Measurements from ENCODE around the gene ZNF579. TPM values are rescaled to one million over a fixed set of nuclear protein-coding genes. Genes with fewer than 3 reads are reported as not detected.
"Not testable (repeated sequence)": the region's sequence is repeated elsewhere in the genome, so short reads cannot be mapped to it uniquely, and the experiment has no call there.

ZNF579 gene
- total RNA-seq, 4 donors from 2014 or later, result 2.0 to 5.6 (median 2.9) TPM

DNA sequence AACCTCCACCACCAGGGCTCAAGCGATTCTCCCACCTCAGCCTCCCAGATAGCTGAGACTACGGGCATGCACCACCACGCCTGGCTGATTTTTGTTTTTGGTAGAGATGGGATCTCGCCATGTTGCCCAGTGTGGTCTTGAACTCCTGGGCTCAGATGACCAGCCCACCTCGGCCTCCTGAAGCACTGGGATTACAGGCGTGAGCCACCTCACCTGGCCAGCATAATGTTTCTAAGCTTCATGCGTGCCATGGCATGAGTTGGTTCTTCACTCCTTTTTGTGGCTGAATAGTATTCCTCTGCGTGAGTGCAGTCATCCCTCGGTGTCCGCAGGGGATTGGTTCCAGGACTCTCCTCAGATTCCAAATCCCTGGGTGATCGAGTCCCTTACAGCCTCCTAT is 4.2 kb upstream of the ZNF579 start:
- in situ Hi-C loops (cut with MboI; ENCODE audit: low pct_ligation_motif_present in 1 of 4, low pct_unique_long_range_greater_than_20kb in 1 of 4, low sequenced_read_pairs in 3 of 4), result no loop called here
- intact Hi-C loops (cut with DNase I; ENCODE audit: low total_unique reads), result loop anchor here (10.0 kb wide), 1 partner anchor 70 kb away; no protein-coding TSS in a partner anchor
- H3K36me3 ChIP-seq, result no peaks in the 10 kb centered on the region
- no peak overlapping the region for H3K27ac ChIP-seq
- peaks cover 5% of the 10 kb centered on the region for H3K27me3 ChIP-seq
- no peak overlapping the region for H3K4me3 ChIP-seq
- 60 to 87% methylated on average over 1 to 11 of the region's 11 CpGs for WGBS, 2 donors (ENCODE audit: low coverage in 1 of 2)
- peaks cover 8 to 45% (median 37%) of the 10 kb centered on the region in 4 donors for H3K4me1 ChIP-seq
- TF ChIP-seq EP300 (IDR thresholded peaks at IDR 0.05; ENCODE audit: low read depth) (no peak), POLR2AphosphoS5 (IDR thresholded peaks at IDR 0.05) (no peak), POLR2A (IDR thresholded peaks at IDR 0.05) (no peak)
- TF ChIP-seq, protein P1, sequence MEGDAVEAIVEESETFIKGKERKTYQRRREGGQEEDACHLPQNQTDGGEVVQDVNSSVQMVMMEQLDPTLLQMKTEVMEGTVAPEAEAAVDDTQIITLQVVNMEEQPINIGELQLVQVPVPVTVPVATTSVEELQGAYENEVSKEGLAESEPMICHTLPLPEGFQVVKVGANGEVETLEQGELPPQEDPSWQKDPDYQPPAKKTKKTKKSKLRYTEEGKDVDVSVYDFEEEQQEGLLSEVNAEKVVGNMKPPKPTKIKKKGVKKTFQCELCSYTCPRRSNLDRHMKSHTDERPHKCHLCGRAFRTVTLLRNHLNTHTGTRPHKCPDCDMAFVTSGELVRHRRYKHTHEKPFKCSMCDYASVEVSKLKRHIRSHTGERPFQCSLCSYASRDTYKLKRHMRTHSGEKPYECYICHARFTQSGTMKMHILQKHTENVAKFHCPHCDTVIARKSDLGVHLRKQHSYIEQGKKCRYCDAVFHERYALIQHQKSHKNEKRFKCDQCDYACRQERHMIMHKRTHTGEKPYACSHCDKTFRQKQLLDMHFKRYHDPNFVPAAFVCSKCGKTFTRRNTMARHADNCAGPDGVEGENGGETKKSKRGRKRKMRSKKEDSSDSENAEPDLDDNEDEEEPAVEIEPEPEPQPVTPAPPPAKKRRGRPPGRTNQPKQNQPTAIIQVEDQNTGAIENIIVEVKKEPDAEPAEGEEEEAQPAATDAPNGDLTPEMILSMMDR (IDR thresholded peaks at IDR 0.05), result no peak
- DNase-seq, result no peak
- no peaks in the 10 kb centered on the region for H3K9me3 ChIP-seq

DNA sequence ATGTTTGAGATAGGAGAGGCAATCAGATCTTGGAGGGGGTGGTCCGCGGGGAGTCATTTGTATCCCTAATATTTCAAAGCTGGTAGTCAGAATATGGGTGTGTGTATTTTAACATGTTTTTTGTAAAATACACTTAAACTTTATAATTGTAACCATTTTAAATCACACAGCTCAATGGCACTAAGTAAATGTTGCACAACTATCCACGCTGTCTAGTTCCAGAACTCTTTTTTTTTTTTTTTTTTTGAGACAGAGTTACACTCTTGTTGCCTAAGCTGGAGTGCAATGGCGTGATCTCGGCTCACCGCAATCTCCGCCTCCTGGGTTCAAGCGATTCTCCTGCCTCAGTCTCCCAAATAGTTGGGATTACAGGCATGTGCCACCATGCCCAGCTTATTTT is 3.2 kb upstream of the ZNF579 start:
- H3K4me3 ChIP-seq; DNase-seq; in situ Hi-C loops (cut with MboI; ENCODE audit: low pct_ligation_motif_present in 1 of 4, low pct_unique_long_range_greater_than_20kb in 1 of 4, low sequenced_read_pairs in 3 of 4); H3K36me3 ChIP-seq; H3K27me3 ChIP-seq; H3K9me3 ChIP-seq; H3K27ac ChIP-seq: not testable (repeated sequence)
- WGBS, 2 donors (ENCODE audit: low coverage in 1 of 2), result 87 to 90% methylated on average over 7 to 8 of the region's 8 CpGs
- peaks cover 8 to 50% (median 41%) of the 10 kb centered on the region in 4 donors for H3K4me1 ChIP-seq
- intact Hi-C loops (cut with DNase I; ENCODE audit: low total_unique reads), result loop anchor here (10.0 kb wide), 1 partner anchor 69 kb away; no protein-coding TSS in a partner anchor

DNA sequence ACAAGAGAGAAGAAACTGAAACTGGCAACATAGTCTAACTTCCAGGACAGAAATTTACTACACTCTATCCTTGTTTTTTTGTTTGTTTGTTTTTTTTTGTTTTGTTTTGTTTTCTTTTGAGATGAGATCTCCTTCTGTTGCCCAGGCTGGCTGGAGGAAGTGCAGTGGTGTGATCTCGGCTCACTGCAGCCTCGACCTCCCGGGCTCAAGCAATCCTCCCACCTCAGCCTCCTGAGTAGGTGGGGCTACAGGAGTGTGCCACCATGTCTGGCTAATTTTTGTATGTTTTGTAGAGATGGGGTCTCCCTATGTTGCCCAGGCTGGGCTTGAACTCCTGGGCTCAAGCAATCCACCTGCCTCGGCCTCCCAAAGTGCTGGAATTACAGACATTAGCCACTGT is 1.6 kb upstream of the ZNF579 start:
- intact Hi-C loops (cut with DNase I; ENCODE audit: low total_unique reads), result loop anchor here (10.0 kb wide), 1 partner anchor 67 kb away; no protein-coding TSS in a partner anchor
- H3K4me1 ChIP-seq, result peaks cover 8 to 44% (median 36%) of the 10 kb centered on the region in 4 donors
- H3K9me3 ChIP-seq; H3K4me3 ChIP-seq; H3K27ac ChIP-seq; H3K27me3 ChIP-seq; H3K36me3 ChIP-seq; in situ Hi-C loops (cut with MboI; ENCODE audit: low pct_ligation_motif_present in 1 of 4, low pct_unique_long_range_greater_than_20kb in 1 of 4, low sequenced_read_pairs in 3 of 4); DNase-seq: not testable (repeated sequence)
- 60 to 67% methylated on average over 1 to 4 of the region's 4 CpGs for WGBS, 2 donors (ENCODE audit: low coverage in 1 of 2)

DNA sequence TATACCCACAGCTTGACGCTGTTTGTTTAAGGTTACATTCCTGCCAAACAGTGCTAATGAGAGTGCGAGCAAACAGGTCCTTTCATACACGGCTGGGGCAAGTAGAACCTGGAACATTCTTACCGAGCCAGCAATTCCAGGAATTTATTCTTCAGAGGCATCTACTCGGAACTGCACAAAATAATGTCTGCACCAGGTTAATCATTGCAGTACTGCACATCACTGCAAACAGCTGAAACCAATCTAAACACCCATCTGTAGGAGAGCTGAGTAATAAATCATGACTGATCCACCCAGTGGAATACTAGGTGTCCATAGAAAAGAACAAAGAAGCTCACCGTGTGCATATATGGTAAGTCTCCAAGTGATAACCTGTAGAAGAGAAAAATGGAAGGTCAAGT is 1.2 kb upstream of the ZNF579 start:
- in situ Hi-C loops (cut with MboI; ENCODE audit: low pct_ligation_motif_present in 1 of 4, low pct_unique_long_range_greater_than_20kb in 1 of 4, low sequenced_read_pairs in 3 of 4), result no loop called here
- Histone ChIP-seq H3K4me1 (peaks cover 6 to 40% (median 32%) of the 10 kb centered on the region in 4 donors), H3K27ac (no peak overlapping the region), H3K36me3 (peaks cover 0 to 6% (median 0%) of the 10 kb centered on the region in 4 donors), H3K27me3 (peaks cover 5% of the 10 kb centered on the region), H3K4me3 (no peak overlapping the region), H3K9me3 (no peaks in the 10 kb centered on the region)
- WGBS, 2 donors (ENCODE audit: low coverage in 1 of 2), result 14 to 19% methylated on average over 2 to 6 of the region's 6 CpGs
- intact Hi-C loops (cut with DNase I; ENCODE audit: low total_unique reads), result loop anchor here (2.0 to 10.0 kb wide), 2 partner anchors 61 to 67 kb away; partner anchors contain the start of gene ZNF581
- DNase-seq, result no peak
- TF ChIP-seq, protein P1 (IDR thresholded peaks at IDR 0.05), result no peak
- TF ChIP-seq POLR2AphosphoS5 (IDR thresholded peaks at IDR 0.05) (no peak), POLR2A (IDR thresholded peaks at IDR 0.05) (no peak), EP300 (IDR thresholded peaks at IDR 0.05; ENCODE audit: low read depth) (no peak)

DNA sequence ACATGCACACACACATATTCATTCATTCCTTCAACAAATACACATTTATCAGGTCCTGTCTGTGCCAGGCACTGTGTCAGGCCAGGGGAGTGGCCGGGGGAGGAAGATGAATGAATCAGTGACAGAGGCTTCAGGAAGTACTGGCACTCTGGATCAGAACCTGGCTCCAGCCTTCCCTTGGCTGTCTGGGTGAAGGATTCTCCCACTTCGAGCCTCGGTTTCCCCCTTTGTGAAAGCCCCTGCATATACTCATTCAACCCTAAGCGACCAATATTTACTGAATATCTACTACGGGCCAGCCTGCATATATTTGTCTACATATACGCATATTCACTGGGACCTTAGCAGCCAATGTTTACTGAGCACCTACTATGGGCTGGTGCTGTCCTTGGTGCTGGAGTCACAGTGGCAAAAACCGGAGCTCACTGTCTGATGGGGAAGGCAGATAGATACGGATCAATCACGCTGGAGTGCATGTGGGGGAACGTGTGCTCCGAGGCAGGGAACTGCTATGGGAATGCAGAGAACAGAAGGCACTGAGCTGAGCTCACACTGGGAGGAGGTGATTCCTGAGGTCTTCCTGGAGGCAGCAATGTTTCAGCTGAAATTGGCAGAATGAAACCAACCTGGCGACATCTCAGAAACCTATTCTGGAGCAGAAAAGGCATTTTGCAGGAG is 636 bp upstream of the ZNF579 start:
- Histone ChIP-seq H3K36me3 (peaks cover 0 to 6% (median 0%) of the 10 kb centered on the region in 4 donors), H3K9me3 (no peaks in the 10 kb centered on the region), H3K4me3 (peak overlapping the region; percentile 71 to 95 (median 86)), H3K4me1 (peaks cover 4 to 34% (median 27%) of the 10 kb centered on the region in 4 donors), H3K27ac (peak overlapping the region; percentile 86 to 94 (median 90)), H3K27me3 (peaks cover 5% of the 10 kb centered on the region)
- DNase-seq, result no peak
- WGBS, 2 donors (ENCODE audit: low coverage in 1 of 2), result 31 to 33% methylated on average over 3 to 12 of the region's 12 CpGs
- in situ Hi-C loops (cut with MboI; ENCODE audit: low pct_ligation_motif_present in 1 of 4, low pct_unique_long_range_greater_than_20kb in 1 of 4, low sequenced_read_pairs in 3 of 4), result no loop called here
- TF ChIP-seq POLR2AphosphoS5 (IDR thresholded peaks at IDR 0.05) (no peak), POLR2A (IDR thresholded peaks at IDR 0.05) (no peak), EP300 (IDR thresholded peaks at IDR 0.05; ENCODE audit: low read depth) (no peak)
- TF ChIP-seq, protein P1 (IDR thresholded peaks at IDR 0.05), result no peak
- intact Hi-C loops (cut with DNase I; ENCODE audit: low total_unique reads), result loop anchor here (2.0 to 10.0 kb wide), 2 partner anchors 62 to 66 kb away; partner anchors contain the start of gene ZNF581

All from transverse colon (tissue), 4 donors.